GM19025 (cell line): ENCODE data around the gene NSUN3.
"Not testable (repeated sequence)": the region's sequence is repeated elsewhere in the genome, so short reads cannot be mapped to it uniquely, and the experiment has no call there.

Experiments
- ATAC-seq: cut with Tn5 transposase; IDR thresholded peaks from one replicate; pipeline ENCODE4 v1.9.1; 2021; ENCODE audit warnings: mild to moderate bottlenecking, low read depth, moderate library complexity; ENCODE audit not compliant: unreplicated experiment

Gene NSUN3

DNA sequence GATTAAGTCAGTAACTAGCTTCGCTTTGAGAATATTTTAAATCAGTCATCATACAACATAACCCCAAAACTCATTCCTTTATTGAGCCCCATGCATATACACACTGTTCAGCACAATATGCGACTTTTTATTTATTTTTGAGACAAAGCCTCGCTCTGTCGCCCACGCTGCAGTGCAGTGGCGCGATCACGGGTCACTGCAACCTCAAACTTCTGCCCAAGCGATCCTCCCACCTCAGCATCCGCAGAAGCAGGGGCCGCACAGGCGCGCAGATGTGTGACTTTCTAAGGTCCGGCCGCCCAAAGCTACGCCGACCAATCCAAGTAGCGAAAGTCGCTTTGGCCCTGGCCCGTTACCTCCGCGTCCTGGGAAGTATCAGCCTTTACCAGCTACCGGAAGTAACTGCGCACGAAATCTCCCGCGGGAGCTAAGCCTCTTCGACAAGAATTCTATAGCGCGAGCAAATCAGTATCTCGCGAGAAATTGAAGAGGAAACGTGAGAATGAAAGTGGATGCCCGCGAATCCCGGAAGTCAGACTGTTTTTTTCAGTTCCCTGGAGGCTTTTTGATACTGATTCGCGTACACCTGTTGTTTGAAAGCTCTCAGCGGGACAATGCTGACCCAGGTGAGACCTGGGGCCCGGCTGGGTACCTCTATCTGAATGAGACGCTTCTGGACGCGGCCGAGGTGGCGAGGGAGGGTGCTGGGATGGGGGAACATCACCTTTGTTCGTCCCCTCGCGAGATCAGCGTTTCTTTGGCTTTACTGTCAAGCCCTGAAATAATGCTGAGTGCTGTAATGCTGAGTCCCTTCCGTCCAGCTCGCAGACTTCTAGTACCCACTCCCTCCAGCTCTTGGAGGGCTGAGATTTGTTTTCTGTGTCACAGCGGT lies at the start of gene NSUN3, which contains the start of gene DHFR2:
Gene NSUN3, plus strand, starts transcription at position 549 of the 892 bp plus-strand sequence. Its CDS starts 66 bp downstream, at position 615.
Gene DHFR2, minus strand, starts transcription at position 404 of the 892 bp plus-strand sequence. CDS start 1,405 bp downstream, outside the sequence.
- ATAC-seq = peak; percentile 91

DNA sequence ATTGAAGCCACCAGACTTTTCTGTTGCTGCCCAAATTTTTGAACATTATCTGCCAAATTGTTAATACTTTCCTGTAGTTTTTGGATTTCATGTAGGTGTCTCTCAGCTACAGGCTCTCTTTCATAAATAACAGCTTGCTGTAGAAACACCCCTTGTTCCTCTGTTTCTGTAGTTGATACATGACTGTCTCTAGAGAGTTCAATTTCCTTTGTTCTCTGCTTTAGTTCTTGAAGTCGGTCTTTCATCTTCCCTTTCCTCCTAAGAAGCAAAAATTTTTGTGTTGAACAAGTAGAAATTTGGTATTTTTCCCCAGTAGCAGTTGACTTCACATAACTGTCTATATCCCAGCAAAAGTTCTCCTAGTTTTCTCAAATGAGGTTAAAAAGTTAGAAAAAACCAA lies 47.8 kb upstream of the NSUN3 start:
- ATAC-seq = no peak

DNA sequence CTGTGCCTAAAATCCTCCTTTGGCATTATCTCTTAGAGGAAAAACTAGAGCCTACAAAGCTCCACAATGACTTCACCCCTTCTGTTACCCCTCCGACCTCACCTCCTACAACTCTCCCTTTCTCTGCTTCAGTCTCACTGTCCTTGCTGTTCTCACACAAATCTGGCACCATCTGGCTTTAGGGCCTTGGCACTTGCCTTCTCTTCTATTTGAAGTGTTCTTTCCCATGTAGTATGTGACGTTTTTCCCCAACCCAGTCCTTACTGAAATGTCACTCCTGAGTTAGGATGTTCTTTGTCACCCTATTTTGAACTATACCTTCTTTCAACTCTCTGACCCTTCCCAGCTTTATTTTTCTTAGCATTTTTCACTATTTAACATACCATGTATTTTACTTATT lies 43.2 kb upstream of the NSUN3 start:
- no peak for ATAC-seq

DNA sequence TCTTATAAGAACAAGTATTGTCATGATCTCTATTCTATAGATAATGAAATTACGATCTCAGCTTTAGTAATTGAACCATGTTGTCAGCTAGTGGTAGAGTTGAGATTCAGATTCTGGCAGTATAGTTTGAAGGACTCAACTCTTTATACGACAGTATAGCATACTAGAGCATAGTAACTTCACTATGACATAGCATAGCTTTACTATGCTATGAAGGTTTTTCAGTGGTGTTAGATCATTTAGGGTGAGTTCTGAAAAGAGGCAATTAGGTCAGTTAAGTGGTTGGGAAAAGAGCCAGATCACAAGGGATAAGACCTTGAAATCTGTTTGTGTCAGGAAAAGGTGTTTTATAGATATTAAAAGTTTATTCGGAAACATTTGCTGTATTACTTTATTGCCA lies 42.6 kb upstream of the NSUN3 start:
- ATAC-seq = no peak

DNA sequence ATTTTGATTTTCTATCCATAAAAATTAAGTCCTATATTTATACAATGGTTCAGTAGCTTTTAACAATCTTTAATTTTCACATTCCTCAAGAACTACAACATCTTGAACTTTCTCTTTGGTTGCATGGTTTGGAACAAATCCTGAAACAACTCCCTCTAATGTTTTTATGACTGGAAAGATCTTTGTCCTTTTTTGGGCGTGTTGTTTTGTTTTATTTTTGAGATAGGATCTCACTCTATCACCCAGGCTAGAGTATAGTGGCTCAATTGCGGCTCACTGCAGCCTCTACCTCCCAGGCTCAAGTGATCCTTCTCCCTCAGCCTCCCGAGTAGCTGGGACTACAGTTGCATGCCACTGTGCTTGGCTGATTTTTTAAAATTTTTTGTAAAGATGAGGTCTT lies 38.5 kb upstream of the NSUN3 start:
- ATAC-seq = no peak

DNA sequence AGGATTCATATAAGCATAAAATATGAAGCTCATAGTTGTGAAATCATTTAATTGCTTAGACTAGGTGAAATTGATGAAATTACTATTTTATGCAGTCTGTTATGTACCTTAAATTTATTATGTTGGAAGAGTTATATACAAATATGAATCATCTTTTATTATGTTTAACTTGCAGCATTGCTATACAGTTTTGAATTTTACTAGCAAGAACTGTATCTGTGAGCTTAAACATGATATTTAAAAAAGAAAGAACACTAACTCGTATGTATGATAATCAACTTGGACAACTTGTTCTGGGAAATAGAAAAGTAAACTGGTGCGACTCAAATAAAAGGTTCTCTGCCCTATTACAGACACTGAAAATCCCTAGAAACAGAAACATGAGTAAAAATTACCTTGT lies 36.2 kb upstream of the NSUN3 start:
- no peak for ATAC-seq

DNA sequence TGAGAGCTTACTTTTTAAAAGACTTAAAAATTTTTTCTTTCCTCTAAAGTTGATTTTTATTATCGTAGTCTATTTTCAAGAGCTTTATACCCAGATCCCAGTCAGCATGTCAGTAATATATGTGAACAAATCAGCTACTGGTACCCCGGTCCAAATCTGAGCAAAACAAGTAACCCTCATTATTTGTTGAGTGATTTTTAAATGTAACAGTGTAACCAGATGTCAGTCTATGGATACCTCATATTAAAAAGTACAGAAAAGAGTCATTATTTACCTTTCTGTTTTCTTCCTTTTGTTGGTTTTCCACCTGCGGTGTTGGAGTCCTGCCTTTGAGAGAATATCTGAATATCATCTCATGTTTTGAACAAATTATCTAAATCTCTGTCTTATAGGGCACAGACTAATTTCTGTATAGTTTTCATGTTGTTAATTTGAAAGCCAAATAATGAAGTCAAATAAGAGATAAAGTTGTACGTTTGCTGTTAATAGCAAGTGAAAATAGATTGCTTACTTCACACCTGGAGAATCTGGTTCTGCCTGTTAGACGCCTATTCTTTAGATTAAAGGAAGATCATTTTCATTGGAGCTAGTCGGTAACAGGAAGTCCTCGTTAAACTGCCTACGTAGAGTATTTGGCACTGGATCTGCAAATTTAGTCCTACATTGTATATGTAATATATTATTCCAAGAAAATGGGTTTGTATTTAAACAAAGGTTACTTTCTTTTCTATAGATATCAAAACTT lies 34.6 kb upstream of the NSUN3 start, which contains the start of gene STX19:
Gene STX19, minus strand, starts transcription at position 505 of the 745 bp plus-strand sequence. CDS start 13,328 bp downstream, outside the sequence.
- no peak for ATAC-seq

DNA sequence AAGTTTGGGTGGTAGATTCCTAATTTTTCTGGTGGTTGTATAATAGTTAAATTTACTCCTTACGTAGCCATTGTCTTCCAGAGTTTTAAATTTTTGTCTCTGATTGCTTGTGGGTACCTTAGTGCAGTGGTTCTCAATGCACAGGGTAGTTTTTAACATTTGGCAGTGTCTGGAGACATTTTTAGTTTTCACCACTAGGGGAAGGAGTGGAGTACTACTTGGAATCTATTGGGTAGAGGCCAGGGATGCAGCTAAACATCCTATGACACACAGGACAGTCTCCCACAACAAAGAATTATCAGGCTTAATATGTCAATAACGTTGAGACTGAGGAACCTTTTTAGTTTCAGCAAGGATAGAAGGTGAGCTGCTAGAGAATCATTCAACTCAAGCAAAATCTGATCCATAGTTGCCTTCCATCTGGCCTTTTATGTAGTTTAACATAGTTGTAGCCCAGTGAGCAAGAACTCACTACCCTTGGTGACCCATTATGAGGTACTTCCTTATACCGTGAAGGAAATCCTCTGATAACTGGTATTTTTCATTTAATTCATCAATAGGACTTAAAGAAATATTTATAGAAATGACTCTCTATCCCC lies 25.9 kb upstream of the NSUN3 start:
- no peak for ATAC-seq

DNA sequence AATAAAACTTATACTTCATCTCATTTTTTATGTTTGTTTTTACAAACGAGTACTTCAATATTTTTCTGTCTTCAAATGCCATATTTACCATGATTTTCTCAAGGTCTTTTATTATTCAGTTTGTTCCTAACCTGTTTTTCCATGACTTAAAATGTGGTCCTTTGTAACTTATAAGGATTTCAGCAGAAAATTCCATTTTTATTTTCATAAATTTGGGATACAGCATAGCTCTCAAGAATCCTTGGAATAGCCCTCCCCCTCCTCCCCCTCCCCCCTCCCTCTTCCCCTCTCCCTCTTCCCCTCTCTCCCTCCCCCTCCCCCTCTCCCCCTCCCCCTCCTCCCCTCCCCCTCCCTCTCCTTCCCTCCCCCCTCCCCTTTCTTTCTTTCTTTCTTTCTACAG lies 19.6 kb upstream of the NSUN3 start:
- ATAC-seq = no peak

DNA sequence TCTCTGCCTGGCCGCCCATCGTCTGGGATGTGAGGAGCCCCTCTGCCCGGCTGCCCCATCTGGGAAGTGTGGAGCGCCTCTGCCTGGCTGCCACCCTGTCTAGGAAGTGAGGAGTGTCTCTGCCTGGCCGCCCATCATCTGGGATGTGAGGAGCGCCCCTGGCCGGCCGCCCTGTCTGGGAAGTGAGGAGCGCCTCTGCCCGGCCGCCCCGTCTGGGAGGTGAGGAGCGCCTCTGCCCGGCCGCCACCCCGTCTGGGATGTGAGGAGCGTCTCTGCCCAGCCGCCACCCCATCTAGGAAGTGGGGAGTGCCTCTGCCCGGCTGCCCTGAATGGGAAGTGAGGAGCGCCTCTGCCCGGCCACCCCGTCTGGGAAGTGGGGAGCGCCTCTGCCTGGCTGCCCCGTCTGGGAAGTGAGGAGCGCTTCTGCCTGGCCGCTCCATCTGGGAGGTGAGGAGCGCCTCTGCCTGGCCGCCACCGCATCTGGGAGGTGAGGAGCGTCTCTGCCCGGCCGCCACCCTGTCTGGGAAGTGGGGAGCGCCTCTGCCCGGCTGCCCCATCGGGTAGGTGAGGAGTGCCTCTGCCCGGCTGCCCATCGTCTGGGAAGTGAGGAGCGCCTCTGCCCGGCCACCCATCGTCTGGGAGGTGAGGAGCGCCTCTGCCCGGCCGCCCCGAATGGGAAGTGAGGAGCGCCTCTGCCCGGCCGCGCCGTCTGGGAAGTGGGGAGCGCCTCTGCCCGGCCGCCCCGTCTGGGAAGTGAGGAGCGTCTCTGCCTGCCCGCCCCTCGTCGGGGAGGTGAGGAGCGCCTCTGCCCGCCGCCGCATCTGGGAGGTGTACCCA lies 18.5 kb upstream of the NSUN3 start:
- ATAC-seq = not testable (repeated sequence)

DNA sequence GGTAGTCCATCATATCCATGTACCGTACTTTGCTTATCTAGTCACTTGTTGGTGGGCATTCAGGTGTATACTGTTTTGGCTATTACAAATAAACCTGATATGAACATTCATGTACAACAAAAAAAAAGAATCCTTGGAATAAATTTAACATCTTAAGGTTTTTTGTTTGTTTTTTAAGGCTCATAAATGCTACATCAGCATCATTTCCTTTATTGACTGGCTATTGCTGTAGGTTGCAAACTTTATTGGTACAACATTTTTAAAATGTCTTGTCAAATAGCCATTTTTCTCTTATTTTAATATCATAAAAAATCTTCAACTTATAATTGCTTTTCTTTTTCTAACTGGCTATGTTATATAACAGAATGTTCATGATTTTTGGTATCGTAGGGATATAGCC lies 16.3 kb upstream of the NSUN3 start:
- no peak for ATAC-seq

DNA sequence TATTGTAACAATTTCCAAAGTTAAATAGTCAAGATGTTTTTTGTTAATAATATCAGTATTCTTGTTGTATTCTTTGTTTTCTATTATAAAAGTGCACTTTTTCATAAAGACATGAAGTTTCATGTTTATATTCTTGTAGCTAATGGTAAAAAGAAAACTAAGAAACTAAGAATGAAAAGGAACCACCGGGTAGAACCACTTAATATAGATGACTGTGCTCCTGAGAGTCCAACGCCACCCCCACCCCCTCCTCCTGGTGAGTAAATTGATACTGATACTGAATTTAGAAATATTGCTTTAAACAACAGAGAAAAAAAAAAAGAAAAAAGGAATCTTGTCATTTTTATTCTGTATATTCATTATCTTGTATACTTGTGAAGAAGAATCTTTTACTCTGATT lies 13.6 kb upstream of the NSUN3 start:
- no peak for ATAC-seq

DNA sequence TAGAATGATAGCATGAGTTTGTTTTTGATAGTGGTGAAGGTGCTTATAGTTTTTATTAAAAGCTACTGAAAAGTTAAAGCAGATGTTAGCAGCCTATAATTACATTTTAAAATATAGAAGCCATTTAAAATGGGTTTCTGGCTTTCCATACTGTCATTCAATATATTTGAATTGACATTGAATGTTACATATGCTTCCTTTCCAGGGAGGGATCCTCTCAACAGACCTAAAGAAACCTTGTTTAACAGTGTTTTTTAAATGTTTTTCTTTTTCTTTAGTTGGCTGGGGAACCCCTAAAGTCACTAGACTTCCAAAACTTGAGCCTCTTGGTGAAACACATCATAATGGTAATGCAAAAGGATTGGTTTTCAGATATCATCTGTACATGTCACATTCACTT lies 12.3 kb upstream of the NSUN3 start:
- no peak for ATAC-seq

DNA sequence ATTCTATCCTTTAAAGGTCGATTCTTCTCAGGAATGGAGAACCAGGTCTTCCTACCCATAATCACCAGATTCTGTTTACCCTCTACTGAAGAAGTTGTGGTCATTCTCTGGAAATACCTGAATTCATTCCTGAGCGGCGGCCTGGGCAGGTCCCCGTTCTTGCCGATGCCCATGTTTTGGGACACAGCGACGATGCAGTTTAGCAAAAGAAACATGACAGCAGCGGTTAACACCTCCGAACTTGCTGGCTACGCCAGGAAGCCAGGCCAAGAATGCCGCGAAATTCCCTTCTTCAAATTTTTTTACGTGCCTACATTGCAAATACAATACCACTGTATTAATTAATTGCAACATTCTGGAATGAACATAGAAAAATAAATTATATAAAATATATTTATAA lies 1.6 kb upstream of the NSUN3 start:
- no peak for ATAC-seq

DNA sequence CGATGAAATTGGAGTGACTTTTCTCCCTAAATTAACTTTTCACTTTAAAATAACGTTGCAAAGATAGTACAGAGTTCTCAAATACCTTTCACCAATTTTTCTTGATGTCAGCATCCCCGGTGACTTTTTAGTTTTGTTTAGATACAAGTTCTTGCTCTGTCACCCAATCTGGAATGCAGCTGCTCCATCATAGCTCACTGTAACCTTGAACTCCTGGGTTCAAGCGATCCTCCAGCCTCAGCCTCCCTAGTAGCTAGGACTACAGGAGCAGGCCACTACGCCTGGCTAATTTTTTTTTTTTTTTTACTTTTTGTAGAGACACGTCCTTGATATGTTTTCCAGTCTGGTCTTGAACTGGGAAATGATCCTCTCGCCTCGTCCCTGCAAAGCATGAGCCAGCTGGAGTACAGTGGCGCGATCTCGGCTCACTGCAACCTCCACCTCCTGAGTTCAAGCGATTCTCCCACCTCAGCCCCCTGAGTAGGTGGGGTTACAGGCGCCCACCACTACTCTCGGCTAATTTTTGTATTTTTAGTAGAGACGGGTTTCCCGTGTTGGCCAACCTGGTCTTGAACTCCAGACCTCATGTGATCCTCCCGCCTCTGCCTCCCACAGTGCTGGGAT lies 747 bp downstream of the NSUN3 start:
- no peak for ATAC-seq

DNA sequence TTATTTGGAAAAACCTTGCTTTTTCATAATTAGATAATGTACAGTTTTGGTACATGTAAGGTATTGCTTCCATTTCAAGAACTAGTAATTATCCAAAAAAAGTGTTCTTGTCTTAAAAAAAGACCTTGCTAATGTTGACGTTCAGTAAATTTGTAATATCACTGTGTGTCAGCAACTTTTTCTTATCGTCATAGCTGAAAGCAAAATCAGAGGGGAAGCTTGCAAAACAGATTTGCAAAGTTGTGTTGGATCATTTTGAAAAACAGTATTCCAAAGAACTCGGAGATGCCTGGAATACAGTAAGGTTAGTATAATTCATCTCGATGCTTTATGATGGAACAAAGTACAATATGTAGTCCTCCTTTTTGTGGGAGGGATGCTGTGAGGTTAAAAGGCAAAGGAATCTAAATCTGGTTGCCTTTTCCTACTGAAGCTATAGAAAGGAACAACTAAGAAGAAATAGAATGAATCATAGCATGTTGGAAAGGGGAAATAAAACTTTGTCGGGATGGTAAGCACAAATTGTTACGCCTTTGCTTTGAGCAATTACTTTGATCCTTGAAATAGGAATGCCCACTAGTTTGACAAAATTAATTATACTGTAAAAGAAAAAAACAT lies 1.5 kb downstream of the NSUN3 start:
- ATAC-seq = no peak

DNA sequence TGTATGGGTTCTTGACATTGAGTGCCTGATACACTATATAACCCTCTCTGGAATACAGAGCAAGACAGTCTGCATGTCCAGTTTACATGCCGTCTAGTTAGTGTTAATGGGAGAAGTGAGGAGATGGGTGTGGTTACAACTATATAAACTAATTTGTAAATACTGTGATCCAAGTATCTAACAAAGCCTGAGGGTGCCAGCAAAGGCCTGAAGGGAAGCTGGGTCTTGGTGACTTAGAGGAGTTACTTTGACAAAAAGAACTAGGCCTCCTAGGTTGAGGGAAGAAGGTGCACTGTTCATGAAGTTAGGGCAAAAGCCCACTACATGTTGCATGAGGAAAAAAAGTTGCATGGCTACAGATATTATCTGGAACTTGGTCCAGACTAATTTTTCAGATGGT lies 2.3 kb downstream of the NSUN3 start:
- no peak for ATAC-seq

DNA sequence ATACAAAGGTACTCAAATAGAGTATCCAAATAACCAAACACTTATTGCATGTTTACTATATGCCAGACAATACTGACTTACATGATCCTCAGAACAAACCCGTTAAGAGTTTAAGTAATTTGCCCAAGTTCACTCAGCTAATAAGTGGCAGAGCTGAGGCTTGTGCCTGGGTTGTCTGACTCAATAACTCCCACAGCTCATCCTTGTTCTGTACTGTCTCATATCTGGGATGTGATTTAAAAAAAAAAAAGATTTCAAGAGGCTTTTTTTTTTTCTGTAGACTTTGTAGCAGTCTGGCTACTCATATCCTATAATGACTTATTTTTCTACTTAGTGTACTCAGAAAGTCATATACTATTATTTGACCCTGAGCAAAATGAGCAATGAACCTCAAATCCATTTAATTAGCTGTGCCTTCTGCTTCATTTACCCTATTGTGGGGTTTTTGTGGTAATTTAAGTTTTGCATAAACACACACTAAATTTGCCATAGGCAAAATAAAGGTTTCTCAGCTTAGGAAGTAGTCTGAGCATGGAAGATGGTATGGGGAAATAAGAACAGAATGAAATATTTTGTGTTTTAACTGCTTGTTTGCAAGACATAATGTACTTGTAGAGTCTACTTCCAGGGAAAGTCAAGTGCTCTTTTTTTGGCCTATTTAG lies 3.1 kb downstream of the NSUN3 start:
- ATAC-seq = no peak
